Caco-2 (cell line): ENCODE data around the gene GALNT12. TPM values are rescaled to one million over a fixed set of nuclear protein-coding genes. Genes with fewer than 3 reads are reported as not detected.

Experiments
- BruUV-seq: library from RNA; stranded (reverse); fragments of 400-500 nt; replicated peaks from 2 replicates; lab custom pipeline; 2021; lab: Mats Ljungman, UMichigan
- CTCF ChIA-PET: fragments of 300-600 bp; sonication (Branson Sonifier 250); formaldehyde crosslinking; loops from one replicate; lab custom pipeline; 2022; ENCODE audit warnings: antibody characterized with exemption; lab: Charles Lee
- POLR2A ChIA-PET: fragments of 300-600 bp; sonication (Branson Sonifier 250); formaldehyde crosslinking; loops from one replicate; lab custom pipeline; 2022; ENCODE audit warnings: antibody characterized with exemption; lab: Charles Lee
- DNase-seq, 2 experiments: peaks; one replicate each; pipeline versions ENCODE4 v3.0.0 to v3.0.0-alpha.2; 2020 to 2022
- H3K27me3 ChIP-seq: replicated peaks from 2 replicates; pipeline ENCODE4 v1.6.0; 2011; ENCODE audit warnings: low read length; ENCODE audit not compliant: control insufficient read depth, insufficient read depth
- H3K36me3 ChIP-seq: 2 replicates; pipeline ENCODE4 v1.5.1; 2011; ENCODE audit warnings: low read length; ENCODE audit not compliant: control insufficient read depth, insufficient read depth
- H3K4me1 ChIP-seq: fragments of 250-450 bp; sonication (Bioruptor Pico); 2 replicates; pipeline ENCODE4 v1.5.1; 2020; ENCODE audit warnings: mild to moderate bottlenecking
- H3K4me3 ChIP-seq: 2 replicates; pipeline ENCODE4 v1.5.1; 2011; ENCODE audit warnings: low read depth, mild to moderate bottlenecking, control low read depth, low read length
- H3K9me3 ChIP-seq: fragments of 250-450 bp; sonication (Bioruptor Pico); 2 replicates; pipeline ENCODE4 v1.5.1; 2020; ENCODE audit warnings: mild to moderate bottlenecking, moderate library complexity
- H3K27ac Mint-ChIP-seq: one replicate; pipeline ENCODE4 v1.8.0; 2022; ENCODE audit warnings: mixed read lengths; ENCODE audit not compliant: unreplicated experiment
- H3K27me3 Mint-ChIP-seq: one replicate; pipeline ENCODE4 v1.8.0; 2022; ENCODE audit warnings: mixed read lengths; ENCODE audit not compliant: insufficient read depth, unreplicated experiment
- H3K36me3 Mint-ChIP-seq: one replicate; pipeline ENCODE4 v1.8.0; 2022; ENCODE audit warnings: mild to moderate bottlenecking, mixed read lengths; ENCODE audit not compliant: insufficient read depth, unreplicated experiment
- H3K4me1 Mint-ChIP-seq: one replicate; pipeline ENCODE4 v1.8.0; 2022; ENCODE audit warnings: low read depth, mixed read lengths; ENCODE audit not compliant: unreplicated experiment
- H3K4me3 Mint-ChIP-seq: one replicate; pipeline ENCODE4 v1.8.0; 2022; ENCODE audit warnings: mild to moderate bottlenecking, moderate library complexity, mixed read lengths; ENCODE audit not compliant: unreplicated experiment
- H3K9me3 Mint-ChIP-seq: one replicate; pipeline ENCODE4 v1.8.0; 2022; ENCODE audit warnings: mixed read lengths; ENCODE audit not compliant: unreplicated experiment
- intact Hi-C: fragments of 100-400 bp; cut with micrococcal nuclease; formaldehyde crosslinking; loops from one replicate; pipeline ENCODE4 v1.10.0; 2022; ENCODE audit not compliant: unreplicated experiment
- total RNA-seq: library from RNA; stranded (reverse); gene quantifications from 2 replicates; pipeline ENCODE4 v1.2.3, GENCODE V29; 2022
- TF ChIP-seq, protein P1 (sequence below), 2 experiments: fragments of 200-600 bp in 1 of 2; IDR thresholded peaks; 1 replicate in 1 of 2; 2 replicates in 1 of 2; pipeline versions ENCODE4 v1.5.1 to v1.8.0; 2011 to 2022; ENCODE audit warnings: antibody characterized with exemption in 1 of 2, control low read depth in 1 of 2, inconsistent platforms in 1 of 2, low read depth in 1 of 2, low read length in 1 of 2, mild to moderate bottlenecking in 1 of 2, moderate library complexity in 1 of 2; ENCODE audit not compliant: insufficient read depth in 1 of 2, severe bottlenecking in 1 of 2, unreplicated experiment in 1 of 2

Gene GALNT12
- total RNA-seq, 1 experiment from 2014 or later, result 3.6 TPM

DNA sequence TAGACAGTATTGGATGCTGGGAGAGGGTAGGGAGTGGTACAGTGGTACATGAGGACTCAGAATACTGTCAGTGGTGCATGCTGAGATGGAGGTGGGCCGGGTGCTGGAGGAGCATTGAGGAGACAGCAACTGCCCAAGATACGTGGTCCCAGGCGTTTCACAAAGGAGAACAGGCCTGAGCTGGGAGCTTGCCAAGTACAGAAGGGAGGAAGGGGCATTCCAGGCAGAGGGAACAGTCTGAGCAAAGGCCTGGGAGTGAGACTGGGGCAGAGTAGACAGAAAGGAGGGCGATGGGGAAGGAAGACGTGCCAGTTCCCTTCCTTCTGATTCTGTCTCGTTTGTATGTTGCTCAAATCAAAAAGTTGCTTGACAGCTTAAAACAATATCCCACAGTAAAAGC lies 15.2 kb downstream of the GALNT12 start:
- Histone ChIP-seq H3K9me3 (no peaks in the 10 kb centered on the region), H3K4me1 (no peaks in the 10 kb centered on the region), H3K27me3 (no peaks in the 10 kb centered on the region), H3K4me3 (no peak overlapping the region), H3K36me3 (no peaks in the 10 kb centered on the region)
- Mint-ChIP-seq H3K4me3 (no peak overlapping the region), H3K36me3 (no peaks in the 10 kb centered on the region), H3K9me3 (no peaks in the 10 kb centered on the region), H3K27ac (no peak overlapping the region), H3K27me3 (no peaks in the 10 kb centered on the region), H3K4me1 (no peaks in the 10 kb centered on the region)
- intact Hi-C loops, result no loop called here
- TF ChIP-seq, protein P1, sequence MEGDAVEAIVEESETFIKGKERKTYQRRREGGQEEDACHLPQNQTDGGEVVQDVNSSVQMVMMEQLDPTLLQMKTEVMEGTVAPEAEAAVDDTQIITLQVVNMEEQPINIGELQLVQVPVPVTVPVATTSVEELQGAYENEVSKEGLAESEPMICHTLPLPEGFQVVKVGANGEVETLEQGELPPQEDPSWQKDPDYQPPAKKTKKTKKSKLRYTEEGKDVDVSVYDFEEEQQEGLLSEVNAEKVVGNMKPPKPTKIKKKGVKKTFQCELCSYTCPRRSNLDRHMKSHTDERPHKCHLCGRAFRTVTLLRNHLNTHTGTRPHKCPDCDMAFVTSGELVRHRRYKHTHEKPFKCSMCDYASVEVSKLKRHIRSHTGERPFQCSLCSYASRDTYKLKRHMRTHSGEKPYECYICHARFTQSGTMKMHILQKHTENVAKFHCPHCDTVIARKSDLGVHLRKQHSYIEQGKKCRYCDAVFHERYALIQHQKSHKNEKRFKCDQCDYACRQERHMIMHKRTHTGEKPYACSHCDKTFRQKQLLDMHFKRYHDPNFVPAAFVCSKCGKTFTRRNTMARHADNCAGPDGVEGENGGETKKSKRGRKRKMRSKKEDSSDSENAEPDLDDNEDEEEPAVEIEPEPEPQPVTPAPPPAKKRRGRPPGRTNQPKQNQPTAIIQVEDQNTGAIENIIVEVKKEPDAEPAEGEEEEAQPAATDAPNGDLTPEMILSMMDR (IDR thresholded peaks at IDR 0.05; ENCODE audit: insufficient read depth in 1 of 2, low read depth in 1 of 2, low read length in 1 of 2, severe bottlenecking in 1 of 2, unreplicated experiment in 1 of 2), result no peak
- no TSS peak for BruUV-seq
- CTCF ChIA-PET, result no interaction called here
- POLR2A ChIA-PET, result no interaction called here
- DNase-seq, result no peak

DNA sequence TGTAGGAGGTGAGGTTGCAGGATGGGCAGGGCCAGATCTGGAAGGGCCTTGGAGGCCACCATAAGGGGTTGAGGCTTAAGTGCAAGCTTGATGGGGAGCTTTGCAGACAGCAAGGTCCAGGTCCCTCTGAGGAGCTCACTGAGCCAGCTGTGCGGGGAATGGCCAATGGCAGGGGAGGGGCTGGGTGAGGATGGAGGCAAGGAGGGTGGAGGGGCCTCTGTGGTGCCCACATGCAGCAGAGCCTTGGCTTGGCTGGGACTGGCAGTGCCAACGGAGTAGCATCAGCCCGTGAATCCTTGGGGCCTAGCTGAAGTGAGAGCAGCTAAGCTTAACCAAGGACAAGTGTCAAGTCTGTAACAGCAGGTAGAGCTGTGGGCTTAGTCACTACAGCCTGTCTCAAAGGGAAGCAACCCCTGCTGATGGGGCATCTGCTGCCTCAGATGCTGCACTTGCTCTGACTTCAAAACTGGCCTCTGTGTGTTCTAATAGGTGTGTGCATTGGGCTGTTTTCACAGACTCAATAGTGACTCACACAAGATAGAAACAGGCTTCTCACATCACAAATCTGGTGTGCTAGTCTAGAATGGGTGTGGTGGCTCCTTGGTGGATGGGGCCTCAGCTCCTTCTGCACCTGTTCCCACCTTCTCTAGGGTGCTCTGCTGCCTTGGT lies 16.3 kb downstream of the GALNT12 start:
- no peaks in the 10 kb centered on the region for H3K36me3 Mint-ChIP-seq
- ChIA-PET CTCF (no interaction called here), POLR2A (no interaction called here)
- H3K9me3 ChIP-seq, result no peaks in the 10 kb centered on the region
- DNase-seq, result no peak
- H3K4me1 Mint-ChIP-seq, result no peaks in the 10 kb centered on the region
- H3K27ac Mint-ChIP-seq, result no peak overlapping the region
- H3K4me1 ChIP-seq, result no peaks in the 10 kb centered on the region
- no peaks in the 10 kb centered on the region for H3K9me3 Mint-ChIP-seq
- intact Hi-C loops, result no loop called here
- no TSS peak for BruUV-seq
- H3K36me3 ChIP-seq, result no peaks in the 10 kb centered on the region
- no peak overlapping the region for H3K4me3 ChIP-seq
- H3K27me3 Mint-ChIP-seq, result no peaks in the 10 kb centered on the region
- no peak overlapping the region for H3K4me3 Mint-ChIP-seq
- TF ChIP-seq, protein P1 (IDR thresholded peaks at IDR 0.05; ENCODE audit: insufficient read depth in 1 of 2, low read depth in 1 of 2, low read length in 1 of 2, severe bottlenecking in 1 of 2, unreplicated experiment in 1 of 2), result no peak
- no peaks in the 10 kb centered on the region for H3K27me3 ChIP-seq

GRCh38 chr9:98825414-98825813 lies 17.9 kb downstream of the GALNT12 start:
- Histone ChIP-seq H3K27me3 (no peaks in the 10 kb centered on the region), H3K4me1 (no peaks in the 10 kb centered on the region), H3K4me3 (no peak overlapping the region), H3K9me3 (no peaks in the 10 kb centered on the region), H3K36me3 (no peaks in the 10 kb centered on the region)
- no peak for DNase-seq
- no peak overlapping the region for H3K4me3 Mint-ChIP-seq
- BruUV-seq, result no TSS peak
- intact Hi-C loops, result no loop called here
- no peak overlapping the region for H3K27ac Mint-ChIP-seq
- ChIA-PET POLR2A (no interaction called here), CTCF (no interaction called here)
- no peaks in the 10 kb centered on the region for H3K27me3 Mint-ChIP-seq
- H3K9me3 Mint-ChIP-seq, result no peaks in the 10 kb centered on the region
- TF ChIP-seq, protein P1 (IDR thresholded peaks at IDR 0.05; ENCODE audit: insufficient read depth in 1 of 2, low read depth in 1 of 2, low read length in 1 of 2, severe bottlenecking in 1 of 2, unreplicated experiment in 1 of 2), result no peak
- H3K4me1 Mint-ChIP-seq, result no peaks in the 10 kb centered on the region
- H3K36me3 Mint-ChIP-seq, result no peaks in the 10 kb centered on the region
